HCT116 (cell line): ENCODE measurements around the gene RAB8B. TPM values are rescaled to one million over a fixed set of nuclear protein-coding genes. Genes with fewer than 3 reads are reported as not detected.

Experiments
- ATAC-seq: fragments of 200-7000 bp; cut with Tn5 transposase; 2 replicates; pipeline ENCODE4 v1.9.1; 2020; ENCODE audit warnings: mild to moderate bottlenecking, moderate library complexity
- BruUV-seq: library from RNA; stranded (reverse); fragments of 400-500 nt; replicated peaks from 2 replicates; lab custom pipeline; 2021; lab: Mats Ljungman, UMichigan
- CTCF ChIA-PET: fragments of 300-600 bp; sonication (Branson Sonifier 250); formaldehyde crosslinking; loops from one replicate; lab custom pipeline; 2021; ENCODE audit warnings: antibody characterized with exemption; lab: Charles Lee
- POLR2A ChIA-PET: fragments of 300-600, 350-600 bp; sonication (Branson Sonifier 250); formaldehyde crosslinking; loops from one replicate; lab custom pipeline; 2021; ENCODE audit warnings: antibody characterized with exemption; lab: Charles Lee
- RAD21 ChIA-PET, 2 experiments: fragments of 300-600 bp; sonication (Branson Sonifier 250); formaldehyde crosslinking; loops; one replicate each; lab custom pipeline; 2023; ENCODE audit warnings: low total read pairs in 2 of 2; ENCODE audit not compliant: uncharacterized antibody in 2 of 2, unreplicated experiment in 2 of 2, low non-redundant PET in 1 of 2; lab: Charles Lee
- DNase-seq: peaks from one replicate; pipeline ENCODE4 v3.0.0-alpha.2; 2010; ENCODE audit warnings: low read depth, low spot score
- H2AFZ ChIP-seq: fragments of 200-600 bp; shearing (Covaris generic), sonication (generic); 2 replicates; pipeline ENCODE4 v1.6.1; 2017; ENCODE audit warnings: low read depth, mixed run types, mixed read lengths, antibody characterized with exemption, low read length; ENCODE audit not compliant: poor library complexity, severe bottlenecking
- H3K27ac ChIP-seq: 2 replicates; pipeline ENCODE4 v1.5.1; 2012; ENCODE audit warnings: low read depth, low read length
- H3K27me3 ChIP-seq: fragments of 200-600 bp; sonication (generic); 2 replicates; pipeline ENCODE4 v1.6.1; 2016; ENCODE audit warnings: mixed run types, low read length, mixed read lengths; ENCODE audit not compliant: insufficient read depth
- H3K36me3 ChIP-seq, 2 experiments: fragments of 200-500 bp in 1 of 2; fragments of 200-600 bp in 1 of 2; sonication (Bioruptor generic) in 1 of 2; sonication (generic) in 1 of 2; 2 replicates each; pipeline versions ENCODE4 v1.5.1 to v1.6.1; 2014 to 2016; ENCODE audit warnings: low read length in 2 of 2, inconsistent platforms in 1 of 2, mixed read lengths in 1 of 2, mixed run types in 1 of 2; ENCODE audit not compliant: insufficient read depth in 2 of 2, control insufficient read depth in 1 of 2
- H3K4me1 ChIP-seq, 2 experiments: fragments of 200-600 bp in 1 of 2; sonication (generic) in 1 of 2; 2 replicates each; pipeline versions ENCODE4 v1.5.1 to v1.6.1; 2012 to 2017; ENCODE audit warnings: low read length in 2 of 2, inconsistent platforms in 1 of 2, mild to moderate bottlenecking in 1 of 2, mixed read lengths in 1 of 2, mixed run types in 1 of 2, moderate library complexity in 1 of 2; ENCODE audit not compliant: insufficient read depth in 2 of 2, control insufficient read depth in 1 of 2
- H3K4me2 ChIP-seq: fragments of 200-600 bp; sonication (generic); 2 replicates; pipeline ENCODE4 v1.6.1; 2017; ENCODE audit warnings: mixed run types, low read length, mixed read lengths
- H3K4me3 ChIP-seq, 2 experiments: fragments of 200-600 bp in 1 of 2; sonication (generic) in 1 of 2; replicated peaks in 1 of 2; 2 replicates each; pipeline ENCODE4 v1.5.1; 2011 to 2016; ENCODE audit warnings: low read length in 2 of 2, control low read depth in 1 of 2, low read depth in 1 of 2, mild to moderate bottlenecking in 1 of 2, mixed read lengths in 1 of 2, mixed run types in 1 of 2
- H3K79me2 ChIP-seq: fragments of 200-600 bp; sonication (generic); 2 replicates; pipeline ENCODE4 v1.6.1; 2017; ENCODE audit warnings: mild to moderate bottlenecking, mixed run types, low read length, moderate library complexity, mixed read lengths; ENCODE audit not compliant: insufficient read depth
- H3K9ac ChIP-seq: fragments of 200-600 bp; sonication (generic); 2 replicates; pipeline ENCODE4 v1.6.1; 2016; ENCODE audit warnings: low read length, mixed read lengths
- H3K9me2 ChIP-seq: fragments of 200-600 bp; sonication (generic), shearing (Covaris generic); 2 replicates; pipeline ENCODE4 v1.6.1; 2017; ENCODE audit warnings: mixed run types, mild to moderate bottlenecking, moderate library complexity; ENCODE audit not compliant: insufficient read depth
- H3K9me3 ChIP-seq, 2 experiments: fragments of 200-500 bp in 1 of 2; fragments of 200-600 bp in 1 of 2; sonication (Bioruptor generic) in 1 of 2; sonication (generic) in 1 of 2; 2 replicates each; pipeline ENCODE4 v1.6.1; 2014 to 2017; ENCODE audit warnings: low read length in 2 of 2, mixed read lengths in 2 of 2, inconsistent platforms in 1 of 2, low read depth in 1 of 2, mild to moderate bottlenecking in 1 of 2, mixed run types in 1 of 2, moderate library complexity in 1 of 2; ENCODE audit not compliant: control insufficient read depth in 1 of 2, insufficient read depth in 1 of 2
- H4K20me1 ChIP-seq: fragments of 200-600 bp; sonication (generic), shearing (Covaris generic); 2 replicates; pipeline ENCODE4 v1.6.1; 2017; ENCODE audit warnings: mixed run types, mild to moderate bottlenecking, moderate library complexity; ENCODE audit not compliant: insufficient read depth
- CBX3 ChIP-seq: IDR thresholded peaks from 2 replicates; pipeline ENCODE4 v1.6.1; 2012; ENCODE audit warnings: low read depth
- FOSL1 ChIP-seq: IDR thresholded peaks from 2 replicates; pipeline ENCODE4 v1.6.1; 2012; ENCODE audit warnings: low read depth
- JUND ChIP-seq: IDR thresholded peaks from 2 replicates; pipeline ENCODE4 v1.6.1; 2012
- POLR2AphosphoS5 ChIP-seq: IDR thresholded peaks from 2 replicates; pipeline ENCODE4 v1.6.1; 2011; ENCODE audit warnings: mild to moderate bottlenecking, low read depth, low read length, moderate library complexity
- RAD21 ChIP-seq: IDR thresholded peaks from 2 replicates; pipeline ENCODE4 v1.6.1; 2012; ENCODE audit warnings: low read depth, mild to moderate bottlenecking
- SIN3A ChIP-seq: IDR thresholded peaks from 2 replicates; pipeline ENCODE4 v1.6.1; 2012; ENCODE audit warnings: low read depth
- YY1 ChIP-seq: IDR thresholded peaks from 2 replicates; pipeline ENCODE4 v1.6.1; 2011; ENCODE audit warnings: low read length, low read depth, moderate library complexity, mild to moderate bottlenecking; ENCODE audit not compliant: insufficient replicate concordance; ENCODE audit errors: extremely low read depth
- ZNF274 ChIP-seq: fragments of 200-500 bp; sonication (Bioruptor generic); IDR thresholded peaks from 2 replicates; pipeline ENCODE4 v1.6.1; 2014; ENCODE audit warnings: mild to moderate bottlenecking, low read depth, low read length, inconsistent platforms
- intact Hi-C: fragments of 100-400 bp; cut with micrococcal nuclease; formaldehyde crosslinking; loops from 2 replicates; pipeline ENCODE4 v1.10.0; 2022
- total RNA-seq: library from RNA; stranded (reverse); gene quantifications from one replicate; pipeline ENCODE4 v1.2.1, GENCODE V29; 2021; ENCODE audit not compliant: unreplicated experiment
- TF ChIP-seq, protein P1 (sequence below): IDR thresholded peaks from 2 replicates; pipeline ENCODE4 v1.6.1; 2012
- TF ChIP-seq, protein P2 (sequence below): IDR thresholded peaks from 2 replicates; pipeline ENCODE4 v1.6.1; 2012; ENCODE audit warnings: low read depth
- TF ChIP-seq, protein P3 (sequence below): IDR thresholded peaks from 2 replicates; pipeline ENCODE4 v1.6.1; 2012

Gene RAB8B
- total RNA-seq, 1 experiment from 2014 or later: 19.4 TPM

DNA sequence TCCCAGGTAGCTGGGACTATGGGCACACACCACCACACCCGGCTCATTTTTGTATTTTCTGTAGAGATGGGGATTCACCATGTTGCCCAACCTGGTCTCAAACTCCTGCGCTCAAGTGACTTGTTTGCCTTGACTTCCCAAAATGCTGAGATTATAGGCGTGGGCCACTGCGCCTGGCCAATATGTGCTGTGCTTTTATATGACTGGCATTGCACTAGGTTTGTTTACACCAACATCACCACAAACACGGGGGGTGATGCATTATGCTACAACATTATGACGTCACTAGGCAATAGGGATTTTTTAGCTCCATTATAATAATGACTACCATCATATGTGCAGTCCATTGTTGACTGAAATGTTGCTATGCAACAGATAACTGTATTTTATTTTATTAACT is 94.9 kb downstream of the RAB8B start:
- ChIA-PET POLR2A (no interaction called here), CTCF (no interaction called here)
- H3K4me3 ChIP-seq: no peak overlapping the region
- no peaks in the 10 kb centered on the region for H3K36me3 ChIP-seq
- H3K9me2 ChIP-seq: no peaks in the 10 kb centered on the region
- H3K27me3 ChIP-seq: no peaks in the 10 kb centered on the region
- TF ChIP-seq RAD21 (no peak), FOSL1 (no peak), JUND (no peak), ZNF274 (no peak), YY1 (no peak), POLR2AphosphoS5 (no peak), SIN3A (no peak), CBX3 (no peak)
- TF ChIP-seq, protein P1, sequence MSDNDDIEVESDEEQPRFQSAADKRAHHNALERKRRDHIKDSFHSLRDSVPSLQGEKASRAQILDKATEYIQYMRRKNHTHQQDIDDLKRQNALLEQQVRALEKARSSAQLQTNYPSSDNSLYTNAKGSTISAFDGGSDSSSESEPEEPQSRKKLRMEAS: no peak
- TF ChIP-seq, protein P2, sequence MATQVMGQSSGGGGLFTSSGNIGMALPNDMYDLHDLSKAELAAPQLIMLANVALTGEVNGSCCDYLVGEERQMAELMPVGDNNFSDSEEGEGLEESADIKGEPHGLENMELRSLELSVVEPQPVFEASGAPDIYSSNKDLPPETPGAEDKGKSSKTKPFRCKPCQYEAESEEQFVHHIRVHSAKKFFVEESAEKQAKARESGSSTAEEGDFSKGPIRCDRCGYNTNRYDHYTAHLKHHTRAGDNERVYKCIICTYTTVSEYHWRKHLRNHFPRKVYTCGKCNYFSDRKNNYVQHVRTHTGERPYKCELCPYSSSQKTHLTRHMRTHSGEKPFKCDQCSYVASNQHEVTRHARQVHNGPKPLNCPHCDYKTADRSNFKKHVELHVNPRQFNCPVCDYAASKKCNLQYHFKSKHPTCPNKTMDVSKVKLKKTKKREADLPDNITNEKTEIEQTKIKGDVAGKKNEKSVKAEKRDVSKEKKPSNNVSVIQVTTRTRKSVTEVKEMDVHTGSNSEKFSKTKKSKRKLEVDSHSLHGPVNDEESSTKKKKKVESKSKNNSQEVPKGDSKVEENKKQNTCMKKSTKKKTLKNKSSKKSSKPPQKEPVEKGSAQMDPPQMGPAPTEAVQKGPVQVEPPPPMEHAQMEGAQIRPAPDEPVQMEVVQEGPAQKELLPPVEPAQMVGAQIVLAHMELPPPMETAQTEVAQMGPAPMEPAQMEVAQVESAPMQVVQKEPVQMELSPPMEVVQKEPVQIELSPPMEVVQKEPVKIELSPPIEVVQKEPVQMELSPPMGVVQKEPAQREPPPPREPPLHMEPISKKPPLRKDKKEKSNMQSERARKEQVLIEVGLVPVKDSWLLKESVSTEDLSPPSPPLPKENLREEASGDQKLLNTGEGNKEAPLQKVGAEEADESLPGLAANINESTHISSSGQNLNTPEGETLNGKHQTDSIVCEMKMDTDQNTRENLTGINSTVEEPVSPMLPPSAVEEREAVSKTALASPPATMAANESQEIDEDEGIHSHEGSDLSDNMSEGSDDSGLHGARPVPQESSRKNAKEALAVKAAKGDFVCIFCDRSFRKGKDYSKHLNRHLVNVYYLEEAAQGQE: no peak
- TF ChIP-seq, protein P3, sequence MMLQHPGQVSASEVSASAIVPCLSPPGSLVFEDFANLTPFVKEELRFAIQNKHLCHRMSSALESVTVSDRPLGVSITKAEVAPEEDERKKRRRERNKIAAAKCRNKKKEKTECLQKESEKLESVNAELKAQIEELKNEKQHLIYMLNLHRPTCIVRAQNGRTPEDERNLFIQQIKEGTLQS: no peak
- TF ChIP-seq, all 23 proteins: peak for 0
- BruUV-seq: no TSS peak
- Histone ChIP-seq H3K4me2 (no peak overlapping the region), H2AFZ (no peak overlapping the region), H3K79me2 (no peaks in the 10 kb centered on the region), H3K9ac (no peak overlapping the region), H3K4me1 (no peaks in the 10 kb centered on the region), H3K9me3 (no peaks in the 10 kb centered on the region), H4K20me1 (no peaks in the 10 kb centered on the region), H3K27ac (no peak overlapping the region)
- intact Hi-C loops: no loop called here
- DNase-seq: no peak
- RAD21 ChIA-PET: no interaction called here
- ATAC-seq: no peak
